GM23248 (cell line): ENCODE data around the gene OLFM4.

Experiments
- EZH2 ChIP-seq: fragments of 200-600 bp; sonication (generic); IDR thresholded peaks from 2 replicates; pipeline ENCODE4 v1.6.1; 2018; ENCODE audit warnings: antibody characterized with exemption, mild to moderate bottlenecking; ENCODE audit not compliant: insufficient read depth, poor library complexity, severe bottlenecking
- EZH2phosphoT487 ChIP-seq: fragments of 200-600 bp; sonication (generic); IDR thresholded peaks from 2 replicates; pipeline ENCODE4 v1.6.1; 2018; ENCODE audit warnings: antibody characterized with exemption, moderate library complexity, mild to moderate bottlenecking, low read depth; ENCODE audit not compliant: insufficient read depth

- TF ChIP-seq EZH2phosphoT487, result no peak
- no peak for TF ChIP-seq EZH2
Observed at GRCh38 chr13:53066411-53066810, 37.8 kb downstream of the OLFM4 start.
